K562 (cell line): ENCODE data around the gene LY6G6F. TPM values are rescaled to one million over a fixed set of nuclear protein-coding genes. Genes with fewer than 3 reads are reported as not detected.
A peak's percentile ranks its signal among the peaks of the same experiment; 100 is the strongest.

Experiments
- ETV5 ChIP-seq: sonication (generic); formaldehyde crosslinking; IDR thresholded peaks from 2 replicates; pipeline ENCODE4 v1.4.0; 2020; ENCODE audit warnings: low read depth, mild to moderate bottlenecking, missing genetic modification reagents
- HMG20A ChIP-seq: fragments of 450-650 bp; formaldehyde crosslinking; conservative IDR thresholded peaks from 2 replicates; pipeline ENCODE4 v1.4.0; 2020; ENCODE audit warnings: mild to moderate bottlenecking, mixed read lengths
- MAFG ChIP-seq: fragments of 450-650 bp; conservative IDR thresholded peaks from 2 replicates; pipeline ENCODE4 v1.6.1; 2016; ENCODE audit warnings: missing genetic modification characterization, missing compliant biosample characterization
- NR1H2 ChIP-seq: sonication (generic); formaldehyde crosslinking; IDR thresholded peaks from 2 replicates; pipeline ENCODE4 v1.4.0; 2020; ENCODE audit warnings: mild to moderate bottlenecking, missing genetic modification reagents
- NUFIP1 ChIP-seq: fragments of 450-650 bp; IDR thresholded peaks from 2 replicates; pipeline ENCODE4 v1.6.1; 2018; ENCODE audit not compliant: partially characterized antibody
- RFX5 ChIP-seq: IDR thresholded peaks from 2 replicates; pipeline ENCODE4 v1.6.1; 2011; ENCODE audit warnings: low read depth, mild to moderate bottlenecking, improper control_type of control experiment, low read length
- SMARCA5 ChIP-seq: fragments of 450-650 bp; IDR thresholded peaks from 2 replicates; pipeline ENCODE4 v1.6.1; 2016
- ZNF140 ChIP-seq: fragments of 250-450 bp; sonication (Bioruptor Pico); IDR thresholded peaks from 2 replicates; pipeline ENCODE4 v1.8.0; 2021; ENCODE audit warnings: moderate library complexity, mild to moderate bottlenecking, inconsistent platforms
- ZNF41 ChIP-seq: fragments of 250-450 bp; sonication (Bioruptor Pico); conservative IDR thresholded peaks from 2 replicates; pipeline ENCODE4 v1.4.0; 2020; ENCODE audit warnings: mild to moderate bottlenecking
- ZNF75A ChIP-seq: fragments of 450-650 bp; formaldehyde crosslinking; IDR thresholded peaks from 2 replicates; pipeline ENCODE4 v1.4.0; 2020; ENCODE audit warnings: mild to moderate bottlenecking
- polyA plus RNA-seq, 8 experiments: library from polyadenylated mRNA; depleted of rRNA in 4 of 8; stranded (reverse) in 5 of 8; unstranded in 3 of 8; fragments of >200 nt; fragmentation: Nextera tagmentation in 2 of 8; fragmentation: Illumina TruSeq in 1 of 8; extraction: Ambion mirVana in 2 of 8; extraction: Trizol in 1 of 8; gene quantifications; 2 replicates each; pipeline versions ENCODE4 v1.2.1 to v1.2.3, GENCODE V29; 2011 to 2014; ENCODE audit warnings: inconsistent platforms in 1 of 8, missing spikeins in 1 of 8
- total RNA-seq, 7 experiments: library from RNA; depleted of rRNA in 6 of 7; stranded (reverse); fragments of >200 nt in 6 of 7; fragmentation: Illumina TruSeq in 2 of 7; extraction: Trizol in 2 of 7; gene quantifications; 2 replicates each; pipeline versions ENCODE4 v1.2.1 to v1.2.3, GENCODE V29; 2011 to 2021; ENCODE audit warnings: low replicate concordance in 1 of 7
- TF ChIP-seq, protein P1 (sequence below): fragments of 250-450 bp; sonication (Bioruptor Pico); IDR thresholded peaks from 2 replicates; pipeline ENCODE4 v1.8.0; 2022; ENCODE audit warnings: moderate library complexity, mild to moderate bottlenecking, inconsistent platforms
- TF ChIP-seq, protein P2 (sequence below): sonication (generic); formaldehyde crosslinking; IDR thresholded peaks from 2 replicates; pipeline ENCODE4 v1.9.0; 2022; ENCODE audit warnings: mild to moderate bottlenecking, missing genetic modification reagents
- TF ChIP-seq, protein P3 (sequence below): fragments of 450-650 bp; IDR thresholded peaks from 2 replicates; pipeline ENCODE4 v1.6.1; 2016; ENCODE audit warnings: missing biosample characterization, missing genetic modification characterization
- TF ChIP-seq, protein P4 (sequence below): sonication (generic); formaldehyde crosslinking; IDR thresholded peaks from 2 replicates; pipeline ENCODE4 v1.8.1; 2022; ENCODE audit warnings: missing genetic modification reagents
- TF ChIP-seq, protein P5 (sequence below): sonication (generic); formaldehyde crosslinking; IDR thresholded peaks from 2 replicates; pipeline ENCODE4 v1.8.0; 2022; ENCODE audit warnings: mild to moderate bottlenecking, missing genetic modification reagents, borderline replicate concordance

The LY6G6F gene
- total and polyA plus RNA-seq, 9 of the 15 experiments (the other 6 are each of a cell fraction or from before 2014, with no cell fraction given): 0.14 to 0.50 (median 0.28) TPM; not detected in 2

DNA sequence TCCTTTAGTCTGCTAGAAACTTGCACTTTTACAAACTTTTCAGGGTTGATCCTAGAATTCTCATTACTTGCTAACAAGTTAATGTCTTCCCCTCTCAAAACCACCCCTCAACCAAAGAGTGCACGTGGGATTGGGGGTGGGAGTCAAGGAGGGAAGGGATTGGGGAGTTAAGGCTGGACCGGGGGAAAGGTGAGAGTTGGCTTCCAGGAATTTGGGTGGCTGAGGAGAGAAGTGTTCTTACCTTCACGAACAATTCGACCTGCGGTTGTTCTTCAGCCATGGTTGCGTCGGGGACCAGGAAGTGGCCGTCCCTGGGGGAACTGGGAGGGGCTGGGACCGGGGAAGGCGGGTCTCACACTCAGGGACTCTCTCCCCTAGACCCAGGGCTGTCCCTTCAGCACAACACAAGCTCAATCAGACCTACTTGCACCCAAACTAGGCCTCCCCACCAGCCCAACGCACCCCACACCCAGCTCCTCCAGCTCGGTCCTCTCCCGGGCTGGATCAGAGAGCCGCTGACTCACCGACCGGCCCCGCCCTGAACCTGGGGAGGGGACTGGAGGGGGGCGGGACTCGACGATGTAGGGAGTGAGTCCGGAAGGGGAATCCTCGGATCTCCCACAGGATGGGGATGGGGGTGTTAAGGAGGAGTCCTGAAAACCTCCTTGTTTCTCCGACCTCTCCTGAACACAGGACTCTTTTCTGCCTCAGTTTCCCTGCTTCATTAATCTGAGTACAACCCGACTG is 29.5 kb downstream of the LY6G6F start, which contains the start of gene CLIC1 (continued):
- no peak for TF ChIP-seq RFX5
- TF ChIP-seq SMARCA5: no peak
- TF ChIP-seq NR1H2 (CRISPR knock-in tag): 0 out of 2 replicates have a peak, but pooled peaks have one; percentile 82
- TF ChIP-seq, protein P1, sequence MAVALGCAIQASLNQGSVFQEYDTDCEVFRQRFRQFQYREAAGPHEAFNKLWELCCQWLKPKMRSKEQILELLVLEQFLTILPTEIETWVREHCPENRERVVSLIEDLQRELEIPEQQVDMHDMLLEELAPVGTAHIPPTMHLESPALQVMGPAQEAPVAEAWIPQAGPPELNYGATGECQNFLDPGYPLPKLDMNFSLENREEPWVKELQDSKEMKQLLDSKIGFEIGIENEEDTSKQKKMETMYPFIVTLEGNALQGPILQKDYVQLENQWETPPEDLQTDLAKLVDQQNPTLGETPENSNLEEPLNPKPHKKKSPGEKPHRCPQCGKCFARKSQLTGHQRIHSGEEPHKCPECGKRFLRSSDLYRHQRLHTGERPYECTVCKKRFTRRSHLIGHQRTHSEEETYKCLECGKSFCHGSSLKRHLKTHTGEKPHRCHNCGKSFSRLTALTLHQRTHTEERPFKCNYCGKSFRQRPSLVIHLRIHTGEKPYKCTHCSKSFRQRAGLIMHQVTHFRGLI (CRISPR knock-in tag): 0 out of 2 replicates have a peak, but pooled peaks have one; percentile 47
- TF ChIP-seq HMG20A (CRISPR knock-in tag): no peak
- TF ChIP-seq, protein P2, sequence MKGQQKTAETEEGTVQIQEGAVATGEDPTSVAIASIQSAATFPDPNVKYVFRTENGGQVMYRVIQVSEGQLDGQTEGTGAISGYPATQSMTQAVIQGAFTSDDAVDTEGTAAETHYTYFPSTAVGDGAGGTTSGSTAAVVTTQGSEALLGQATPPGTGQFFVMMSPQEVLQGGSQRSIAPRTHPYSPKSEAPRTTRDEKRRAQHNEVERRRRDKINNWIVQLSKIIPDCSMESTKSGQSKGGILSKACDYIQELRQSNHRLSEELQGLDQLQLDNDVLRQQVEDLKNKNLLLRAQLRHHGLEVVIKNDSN (CRISPR knock-in tag): 0 out of 2 replicates have a peak, but pooled peaks have one; percentile 19
- TF ChIP-seq MAFG (tag): peak; percentile 78
- TF ChIP-seq ETV5 (CRISPR knock-in tag): peak; percentile 93
- TF ChIP-seq ZNF75A (CRISPR knock-in tag): peak; percentile 82; the same call in 1 of the 2 replicates
- TF ChIP-seq, protein P3, sequence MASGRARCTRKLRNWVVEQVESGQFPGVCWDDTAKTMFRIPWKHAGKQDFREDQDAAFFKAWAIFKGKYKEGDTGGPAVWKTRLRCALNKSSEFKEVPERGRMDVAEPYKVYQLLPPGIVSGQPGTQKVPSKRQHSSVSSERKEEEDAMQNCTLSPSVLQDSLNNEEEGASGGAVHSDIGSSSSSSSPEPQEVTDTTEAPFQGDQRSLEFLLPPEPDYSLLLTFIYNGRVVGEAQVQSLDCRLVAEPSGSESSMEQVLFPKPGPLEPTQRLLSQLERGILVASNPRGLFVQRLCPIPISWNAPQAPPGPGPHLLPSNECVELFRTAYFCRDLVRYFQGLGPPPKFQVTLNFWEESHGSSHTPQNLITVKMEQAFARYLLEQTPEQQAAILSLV (tag): 0 out of 2 replicates have a peak, but pooled peaks have one; percentile 55
- no peak; the same call in 1 of the 2 replicates for TF ChIP-seq ZNF41
- TF ChIP-seq NUFIP1: no peak
- TF ChIP-seq, protein P4, sequence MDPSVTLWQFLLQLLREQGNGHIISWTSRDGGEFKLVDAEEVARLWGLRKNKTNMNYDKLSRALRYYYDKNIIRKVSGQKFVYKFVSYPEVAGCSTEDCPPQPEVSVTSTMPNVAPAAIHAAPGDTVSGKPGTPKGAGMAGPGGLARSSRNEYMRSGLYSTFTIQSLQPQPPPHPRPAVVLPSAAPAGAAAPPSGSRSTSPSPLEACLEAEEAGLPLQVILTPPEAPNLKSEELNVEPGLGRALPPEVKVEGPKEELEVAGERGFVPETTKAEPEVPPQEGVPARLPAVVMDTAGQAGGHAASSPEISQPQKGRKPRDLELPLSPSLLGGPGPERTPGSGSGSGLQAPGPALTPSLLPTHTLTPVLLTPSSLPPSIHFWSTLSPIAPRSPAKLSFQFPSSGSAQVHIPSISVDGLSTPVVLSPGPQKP: no peak
- no peak for TF ChIP-seq ZNF140
- TF ChIP-seq, protein P5, sequence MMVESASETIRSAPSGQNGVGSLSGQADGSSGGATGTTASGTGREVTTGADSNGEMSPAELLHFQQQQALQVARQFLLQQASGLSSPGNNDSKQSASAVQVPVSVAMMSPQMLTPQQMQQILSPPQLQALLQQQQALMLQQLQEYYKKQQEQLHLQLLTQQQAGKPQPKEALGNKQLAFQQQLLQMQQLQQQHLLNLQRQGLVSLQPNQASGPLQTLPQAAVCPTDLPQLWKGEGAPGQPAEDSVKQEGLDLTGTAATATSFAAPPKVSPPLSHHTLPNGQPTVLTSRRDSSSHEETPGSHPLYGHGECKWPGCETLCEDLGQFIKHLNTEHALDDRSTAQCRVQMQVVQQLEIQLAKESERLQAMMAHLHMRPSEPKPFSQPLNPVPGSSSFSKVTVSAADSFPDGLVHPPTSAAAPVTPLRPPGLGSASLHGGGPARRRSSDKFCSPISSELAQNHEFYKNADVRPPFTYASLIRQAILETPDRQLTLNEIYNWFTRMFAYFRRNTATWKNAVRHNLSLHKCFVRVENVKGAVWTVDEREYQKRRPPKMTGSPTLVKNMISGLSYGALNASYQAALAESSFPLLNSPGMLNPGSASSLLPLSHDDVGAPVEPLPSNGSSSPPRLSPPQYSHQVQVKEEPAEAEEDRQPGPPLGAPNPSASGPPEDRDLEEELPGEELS (CRISPR knock-in tag): peak; percentile 72; the same call in 1 of the 2 replicates
